Endothelial cell of umbilical vein (primary cell): Measurements from ENCODE around the gene NPB. TPM values are rescaled to one million over a fixed set of nuclear protein-coding genes. Genes with fewer than 3 reads are reported as not detected.

Experiments
- BruUV-seq: library from RNA; stranded (reverse); fragments of 400-500 nt; replicated peaks from 2 replicates; lab custom pipeline; 2021; lab: Mats Ljungman, UMichigan
- CTCF ChIA-PET: fragments of 300-600, 350-600 bp; sonication (Branson Sonifier 250); formaldehyde crosslinking; loops from one replicate; lab custom pipeline; 2021; ENCODE audit warnings: antibody characterized with exemption, inconsistent platforms; lab: Charles Lee
- POLR2A ChIA-PET: fragments of 300-600, 350-600 bp; sonication (Branson Sonifier 250); formaldehyde crosslinking; loops from one replicate; lab custom pipeline; 2021; ENCODE audit warnings: antibody characterized with exemption, inconsistent platforms; lab: Charles Lee
- DNase-seq: peaks from one replicate; pipeline ENCODE4 v3.0.0-alpha.2; 2011; ENCODE audit warnings: low read depth, low spot score
- FAIRE-seq: peaks from 2 replicates; lab custom pipeline; 2011; peaks lifted over from hg19 to GRCh38; lab: Jason Lieb, UNC
- H2AFZ ChIP-seq: 2 replicates; pipeline ENCODE4 v1.6.0; 2012; ENCODE audit warnings: low read depth, low read length, control low read depth, inconsistent platforms
- H3K27ac ChIP-seq: 2 replicates; pipeline ENCODE4 v1.5.1; 2011; ENCODE audit warnings: low read depth, mild to moderate bottlenecking, control low read depth, low read length, moderate library complexity; ENCODE audit not compliant: insufficient read depth
- H3K27me3 ChIP-seq, 2 experiments: 2 replicates each; pipeline versions ENCODE4 v1.6.0 to v1.6.1; 2011; ENCODE audit warnings: low read length in 2 of 2, mixed read lengths in 1 of 2; ENCODE audit not compliant: control insufficient read depth in 2 of 2, insufficient read depth in 2 of 2
- H3K36me3 ChIP-seq, 2 experiments: 2 replicates in 1 of 2; 3 replicates in 1 of 2; pipeline ENCODE4 v1.5.1; 2011; ENCODE audit warnings: low read length in 2 of 2, mild to moderate bottlenecking in 1 of 2, moderate library complexity in 1 of 2; ENCODE audit not compliant: control insufficient read depth in 2 of 2, insufficient read depth in 2 of 2; ENCODE audit errors: extremely low read depth in 1 of 2
- H3K4me1 ChIP-seq: 3 replicates; pipeline ENCODE4 v1.5.1; 2011; ENCODE audit warnings: mild to moderate bottlenecking, low read length; ENCODE audit not compliant: control insufficient read depth, insufficient read depth; ENCODE audit errors: extremely low read depth
- H3K4me2 ChIP-seq: 2 replicates; pipeline ENCODE4 v1.6.1; 2011; ENCODE audit warnings: low read length, control low read depth, mixed read lengths; ENCODE audit not compliant: insufficient read depth
- H3K4me3 ChIP-seq, 3 experiments: fragments of 200-600 bp in 1 of 3; sonication (generic), shearing (Covaris generic) in 1 of 3; replicated peaks in 1 of 3; 2 replicates each; pipeline ENCODE4 v1.5.1; 2011 to 2016; ENCODE audit warnings: control low read depth in 3 of 3, low read length in 3 of 3, mild to moderate bottlenecking in 2 of 3, inconsistent platforms in 1 of 3, low read depth in 1 of 3, moderate library complexity in 1 of 3; ENCODE audit not compliant: insufficient read depth in 1 of 3
- H3K79me2 ChIP-seq: 2 replicates; pipeline ENCODE4 v1.6.0; 2012; ENCODE audit warnings: low read length, inconsistent platforms; ENCODE audit not compliant: control insufficient read depth, insufficient read depth
- H3K9ac ChIP-seq: replicated peaks from 2 replicates; pipeline ENCODE3; 2011; ENCODE audit warnings: low read length, control low read depth; ENCODE audit not compliant: insufficient read depth; ENCODE audit errors: extremely low read depth
- H3K9me1 ChIP-seq: replicated peaks from 3 replicates; pipeline ENCODE4 v1.6.0; 2011; ENCODE audit warnings: mild to moderate bottlenecking, low read length; ENCODE audit not compliant: control insufficient read depth, insufficient read depth; ENCODE audit errors: extremely low read depth
- H3K9me3 ChIP-seq: replicated peaks from 2 replicates; pipeline ENCODE4 v1.5.1; 2012; ENCODE audit warnings: low read length, inconsistent platforms; ENCODE audit not compliant: control insufficient read depth, insufficient read depth
- H4K20me1 ChIP-seq: replicated peaks from 2 replicates; pipeline ENCODE3; 2011; ENCODE audit warnings: mild to moderate bottlenecking, low read length; ENCODE audit not compliant: control insufficient read depth, insufficient read depth; ENCODE audit errors: extremely low read depth
- CTCF ChIP-seq, 2 donors: IDR thresholded peaks; 1 replicate in 1 of 2; 2 replicates in 1 of 2; pipeline ENCODE4 v1.5.1; 2011; ENCODE audit warnings: low read length in 2 of 2, mild to moderate bottlenecking in 2 of 2, moderate library complexity in 2 of 2, control low read depth in 1 of 2, inconsistent platforms in 1 of 2, low read depth in 1 of 2; ENCODE audit not compliant: insufficient read depth in 1 of 2; ENCODE audit errors: extremely low read depth in 1 of 2
- EZH2 ChIP-seq: IDR thresholded peaks from 2 replicates; pipeline ENCODE4 v1.6.1; 2012; ENCODE audit warnings: borderline replicate concordance, low read depth, mild to moderate bottlenecking, moderate library complexity, low read length, inconsistent platforms; ENCODE audit not compliant: severe bottlenecking
- FOS ChIP-seq: IDR thresholded peaks from 2 replicates; pipeline ENCODE4 v1.6.1; 2011; ENCODE audit warnings: mild to moderate bottlenecking, low read length, moderate library complexity, borderline replicate concordance; ENCODE audit not compliant: insufficient read depth
- JUN ChIP-seq: IDR thresholded peaks from 2 replicates; pipeline ENCODE4 v1.6.1; 2011; ENCODE audit warnings: borderline replicate concordance, low read depth; ENCODE audit not compliant: insufficient read length, insufficient read depth
- MYC ChIP-seq: IDR thresholded peaks from one replicate; pipeline ENCODE4 v1.6.1; 2011; ENCODE audit warnings: mild to moderate bottlenecking, low read depth, low read length
- POLR2A ChIP-seq: IDR thresholded peaks from 2 replicates; pipeline ENCODE4 v1.6.1; 2012; ENCODE audit warnings: low read depth, mild to moderate bottlenecking, control low read depth, low read length
- POLR2AphosphoS5 ChIP-seq: IDR thresholded peaks from 2 replicates; pipeline ENCODE4 v1.6.1; 2012; ENCODE audit warnings: low read depth, mild to moderate bottlenecking, control low read depth, low read length, moderate library complexity; ENCODE audit not compliant: insufficient read depth
- dilution Hi-C: fragments of 300-500 bp; cut with MboI; formaldehyde crosslinking; loops from one replicate; pipeline ENCODE4 v1.15.0; 2019; ENCODE audit warnings: low sequenced_read_pairs; ENCODE audit not compliant: extremely low pct_ligation_motif_present
- intact Hi-C: fragments of 100-400 bp; cut with micrococcal nuclease; formaldehyde crosslinking; loops from one replicate; pipeline ENCODE4 v1.10.0; 2022
- polyA plus RNA-seq, 4 experiments: library from polyadenylated mRNA; depleted of rRNA in 3 of 4; stranded (reverse) in 3 of 4; unstranded in 1 of 4; fragments of >200 nt; gene quantifications; 2 replicates each; pipeline versions ENCODE4 v1.2.1 to v1.2.3, GENCODE V29; 2011 to 2012; ENCODE audit warnings: missing spikeins in 1 of 4
- total RNA-seq: library from RNA; stranded (reverse); gene quantifications from 2 replicates; pipeline ENCODE4 v1.2.3, GENCODE V29; 2021
- TF ChIP-seq, protein P1 (sequence below): IDR thresholded peaks from 2 replicates; pipeline ENCODE4 v1.6.1; 2011; ENCODE audit not compliant: insufficient read depth, insufficient read length

The NPB gene
- total and polyA plus RNA-seq, 2 donors (not counting 3 experiments of a cell fraction or from before 2014, with no cell fraction given): 0.33 to 0.42 TPM

GRCh38 chr17:81877569-81877968 is 24.5 kb upstream of the NPB start:
- no peaks in the 10 kb centered on the region for H3K4me1 ChIP-seq
- dilution Hi-C loops: no loop called here
- no peak overlapping the region for H3K9ac ChIP-seq
- no peaks in the 10 kb centered on the region for H3K9me1 ChIP-seq
- DNase-seq (no peak), FAIRE-seq (no peak)
- no peak overlapping the region for H3K27ac ChIP-seq
- no TSS peak for BruUV-seq
- ChIA-PET POLR2A (no interaction called here), CTCF (no interaction called here)
- no peaks in the 10 kb centered on the region for H3K79me2 ChIP-seq
- H3K36me3 ChIP-seq: peaks cover 3 to 4% of the 10 kb centered on the region in 2 experiments
- H4K20me1 ChIP-seq: no peaks in the 10 kb centered on the region
- no peak overlapping the region for H3K4me2 ChIP-seq
- no peaks in the 10 kb centered on the region for H3K27me3 ChIP-seq
- intact Hi-C loops: no loop called here
- TF ChIP-seq JUN (no peak), FOS (no peak), MYC (no peak), CTCF (IDR thresholded peaks at IDR 0.05; ENCODE audit: extremely low read depth in 1 of 2, insufficient read depth in 1 of 2, low read depth in 1 of 2, low read length in 2 of 2) (no peak), EZH2 (no peak), POLR2A (no peak), POLR2AphosphoS5 (no peak)
- TF ChIP-seq, protein P1, sequence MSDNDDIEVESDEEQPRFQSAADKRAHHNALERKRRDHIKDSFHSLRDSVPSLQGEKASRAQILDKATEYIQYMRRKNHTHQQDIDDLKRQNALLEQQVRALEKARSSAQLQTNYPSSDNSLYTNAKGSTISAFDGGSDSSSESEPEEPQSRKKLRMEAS: no peak
- no peak overlapping the region for H3K4me3 ChIP-seq
- H3K9me3 ChIP-seq: no peaks in the 10 kb centered on the region
- no peak overlapping the region for H2AFZ ChIP-seq
